OCI-LY1 (cell line): ENCODE results near the gene ZCCHC7.

Experiments
- H2AFZ ChIP-seq: fragments of 200-600 bp; sonication (generic), shearing (Covaris generic); 2 replicates; pipeline ENCODE4 v1.6.0; 2014; ENCODE audit warnings: antibody characterized with exemption, mild to moderate bottlenecking, low read length
- H3F3A ChIP-seq: fragments of 200-600 bp; sonication (generic), shearing (Covaris generic); 2 replicates; pipeline ENCODE4 v1.6.0; 2014; ENCODE audit warnings: mild to moderate bottlenecking, antibody characterized with exemption, low read length, moderate library complexity; ENCODE audit not compliant: insufficient read depth
- H3K27ac ChIP-seq: fragments of 200-600 bp; sonication (generic); 2 replicates; pipeline ENCODE4 v1.5.1; 2014; ENCODE audit warnings: low read length, mixed run types, mild to moderate bottlenecking, low read depth; ENCODE audit not compliant: poor library complexity, severe bottlenecking
- H3K27me3 ChIP-seq: fragments of 200-600 bp; sonication (generic); 2 replicates; pipeline ENCODE4 v1.6.0; 2014; ENCODE audit warnings: antibody characterized with exemption, mild to moderate bottlenecking, low read length, moderate library complexity; ENCODE audit not compliant: insufficient read depth
- H3K36me3 ChIP-seq: fragments of 200-600 bp; sonication (generic); 2 replicates; pipeline ENCODE4 v1.6.1; 2014; ENCODE audit warnings: mild to moderate bottlenecking, antibody characterized with exemption, low read length, moderate library complexity, mixed read lengths; ENCODE audit not compliant: insufficient read depth
- H3K4me1 ChIP-seq: fragments of 200-600 bp; sonication (generic); 2 replicates; pipeline ENCODE4 v1.5.1; 2014; ENCODE audit warnings: mild to moderate bottlenecking, low read length, moderate library complexity; ENCODE audit not compliant: insufficient read depth, severe bottlenecking
- H3K4me2 ChIP-seq: fragments of 200-600 bp; sonication (generic), shearing (Covaris generic); 2 replicates; pipeline ENCODE4 v1.6.1; 2014; ENCODE audit warnings: low read length
- H3K4me3 ChIP-seq: fragments of 200-600 bp; sonication (generic); 2 replicates; pipeline ENCODE4 v1.5.1; 2014; ENCODE audit warnings: low read length, low read depth, mild to moderate bottlenecking, mixed read lengths; ENCODE audit not compliant: poor library complexity, severe bottlenecking
- H3K79me2 ChIP-seq: fragments of 200-600 bp; shearing (Covaris generic); 2 replicates; pipeline ENCODE4 v1.6.1; 2016; ENCODE audit warnings: mixed run types, low read length, mixed read lengths; ENCODE audit not compliant: insufficient read depth
- H3K9ac ChIP-seq: fragments of 200-600 bp; sonication (generic), shearing (Covaris generic); 2 replicates; pipeline ENCODE4 v1.6.1; 2014; ENCODE audit warnings: mild to moderate bottlenecking, low read length, mixed read lengths
- H3K9me2 ChIP-seq: fragments of 200-600 bp; sonication (generic), shearing (Covaris generic); 2 replicates; pipeline ENCODE4 v1.6.1; 2014; ENCODE audit warnings: low read depth, mild to moderate bottlenecking, low read length, mixed read lengths
- H3K9me3 ChIP-seq: fragments of 200-600 bp; shearing (Covaris generic); 2 replicates; pipeline ENCODE4 v1.6.1; 2014; ENCODE audit warnings: low read length, mixed read lengths
- H4K20me1 ChIP-seq: fragments of 200-600 bp; sonication (generic), shearing (Covaris generic); 2 replicates; pipeline ENCODE4 v1.6.0; 2016; ENCODE audit warnings: mild to moderate bottlenecking, low read length; ENCODE audit not compliant: insufficient read depth
- CTCF ChIP-seq: fragments of 200-600 bp; sonication (generic), shearing (Covaris generic); IDR thresholded peaks from 2 replicates; pipeline ENCODE4 v1.5.1; 2017; ENCODE audit warnings: mild to moderate bottlenecking, antibody characterized with exemption, low read length, moderate library complexity, mixed read lengths
- EZH2 ChIP-seq: fragments of 200-600 bp; sonication (generic), shearing (Covaris generic); IDR thresholded peaks from 2 replicates; pipeline ENCODE4 v1.8.0; 2017; ENCODE audit warnings: borderline replicate concordance, mixed run types, mild to moderate bottlenecking, antibody characterized with exemption, low read length, moderate library complexity, mixed read lengths

ZCCHC7 gene

DNA sequence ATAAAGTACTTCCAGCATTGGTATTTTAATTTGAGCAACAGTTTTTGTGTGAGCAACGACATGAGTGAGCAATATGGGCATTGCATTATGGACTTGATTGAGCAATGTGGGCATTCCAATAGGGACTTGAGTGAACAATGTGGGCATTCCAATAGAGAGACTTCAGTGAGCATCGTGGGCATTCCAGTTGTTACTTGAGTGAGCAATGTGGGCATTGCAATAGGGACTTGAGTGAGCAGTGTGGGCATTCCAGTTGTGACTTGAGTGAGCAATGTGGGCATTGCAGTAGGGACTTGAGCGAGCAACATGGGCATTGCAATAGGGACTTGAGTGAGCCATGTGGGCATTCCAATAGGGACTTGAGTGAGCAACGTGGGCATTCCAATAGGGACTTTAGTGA is 52.2 kb downstream of the ZCCHC7 start:
- H3K9ac ChIP-seq, result no peak overlapping the region
- no peaks in the 10 kb centered on the region for H4K20me1 ChIP-seq
- H3K27ac ChIP-seq, result no peak overlapping the region
- H2AFZ ChIP-seq, result no peak overlapping the region
- no peaks in the 10 kb centered on the region for H3K4me1 ChIP-seq
- H3K79me2 ChIP-seq, result peaks cover 77% of the 10 kb centered on the region
- no peak for TF ChIP-seq EZH2
- TF ChIP-seq CTCF, result no peak
- H3F3A ChIP-seq, result no peaks in the 10 kb centered on the region
- no peak overlapping the region for H3K4me3 ChIP-seq
- H3K9me2 ChIP-seq, result no peaks in the 10 kb centered on the region
- H3K4me2 ChIP-seq, result no peak overlapping the region
- H3K36me3 ChIP-seq, result peaks cover 81% of the 10 kb centered on the region
- H3K9me3 ChIP-seq, result no peaks in the 10 kb centered on the region
- no peaks in the 10 kb centered on the region for H3K27me3 ChIP-seq

GRCh38 chr9:37174247-37174646 is 53.9 kb downstream of the ZCCHC7 start:
- Histone ChIP-seq H3K4me2 (no peak overlapping the region), H4K20me1 (no peaks in the 10 kb centered on the region), H3K79me2 (peaks cover 81% of the 10 kb centered on the region), H2AFZ (no peak overlapping the region), H3K9me2 (no peaks in the 10 kb centered on the region), H3K9me3 (no peaks in the 10 kb centered on the region), H3K36me3 (peaks cover 82% of the 10 kb centered on the region), H3K27ac (no peak overlapping the region), H3K4me3 (no peak overlapping the region), H3F3A (0 out of 2 replicates have a peak, but pooled peaks cover 2% of the 10 kb centered on the region), H3K9ac (no peak overlapping the region), H3K4me1 (no peaks in the 10 kb centered on the region), H3K27me3 (no peaks in the 10 kb centered on the region)
- TF ChIP-seq EZH2 (no peak), CTCF (no peak)

- Histone ChIP-seq H2AFZ (no peak overlapping the region), H3K9me2 (no peaks in the 10 kb centered on the region), H3K4me2 (no peak overlapping the region), H4K20me1 (no peaks in the 10 kb centered on the region), H3K36me3 (peaks cover 79% of the 10 kb centered on the region), H3K79me2 (peaks cover 80% of the 10 kb centered on the region), H3K4me1 (no peaks in the 10 kb centered on the region), H3K27ac (no peak overlapping the region), H3K4me3 (no peak overlapping the region), H3K9me3 (no peaks in the 10 kb centered on the region), H3F3A (peaks cover 4% of the 10 kb centered on the region; the same call in 1 of the 2 replicates), H3K27me3 (no peaks in the 10 kb centered on the region), H3K9ac (no peak overlapping the region)
- TF ChIP-seq CTCF (no peak), EZH2 (no peak)
These were observed 58.4 kb downstream of the ZCCHC7 start for GRCh38 chr9:37178742-37179141.
